C4-2B (cell line): ENCODE data around the gene EXD3.

Experiments
- CTCF ChIP-seq: fragments of 450-650 bp; conservative IDR thresholded peaks from 2 replicates; pipeline ENCODE4 v1.5.1; 2017; ENCODE audit warnings: mild to moderate bottlenecking
- ZFX ChIP-seq: fragments of 450-650 bp; IDR thresholded peaks from 2 replicates; pipeline ENCODE4 v1.6.1; 2017

GRCh38 chr9:137409515-137409914 lies 13.4 kb downstream of the EXD3 start:
- no peak for TF ChIP-seq CTCF
- TF ChIP-seq ZFX = no peak
